KBM-7 (cell line): ENCODE results near the gene ZNF112.
A peak's percentile ranks its signal among the peaks of the same experiment; 100 is the strongest.
"Not testable (repeated sequence)": the region's sequence is repeated elsewhere in the genome, so short reads cannot be mapped to it uniquely, and the experiment has no call there.

Experiments
- DNase-seq: peaks from one replicate; pipeline ENCODE4 v3.0.0-alpha.2; 2015
- in situ Hi-C: fragments of 300-500 bp; cut with MboI; formaldehyde crosslinking; loops from 2 replicates; pipeline ENCODE4 v1.14.3; 2020; ENCODE audit warnings: low sequenced_read_pairs, low pct_unique_long_range_greater_than_20kb, mixed read lengths

ZNF112 gene

DNA sequence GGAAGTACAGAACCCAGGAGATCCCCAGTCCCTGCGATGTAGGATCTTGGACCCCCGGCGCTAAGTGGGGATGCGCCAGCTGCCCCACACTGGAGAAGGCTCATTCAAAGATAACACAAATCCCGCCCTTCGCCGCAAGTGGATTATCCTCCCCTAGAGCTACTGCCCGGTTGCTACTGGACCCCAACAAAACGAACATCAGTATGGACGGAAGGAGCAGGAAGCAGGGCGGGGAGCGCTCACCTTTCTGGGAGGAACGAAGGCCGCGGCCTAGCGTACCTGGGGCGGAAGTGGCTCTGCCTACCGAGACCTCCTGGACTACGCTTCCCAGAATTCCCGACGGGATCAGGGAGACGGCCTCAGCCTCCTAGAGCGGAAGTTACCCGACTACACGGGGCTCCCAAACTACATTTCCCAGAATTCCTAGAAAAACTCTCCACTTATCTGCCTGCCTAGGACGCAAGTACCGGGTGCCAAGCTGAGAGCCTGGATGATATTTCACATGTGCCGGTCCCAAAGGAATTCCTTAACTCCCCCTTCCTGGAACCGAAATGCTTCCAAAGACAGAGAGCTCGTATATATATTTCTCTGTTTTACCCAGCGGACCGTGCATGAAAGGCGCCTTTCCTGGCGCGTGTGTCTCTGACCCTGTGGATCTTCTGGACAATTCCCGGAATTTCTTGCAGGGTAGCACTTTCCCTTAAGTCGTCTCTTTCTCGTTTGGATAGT, at the start of gene ZNF112:
ZNF112 (minus strand) TSS at position 298 of the 729 bp plus-strand sequence. CDS start 16,141 bp downstream, outside the sequence.
- peak; percentile 96 for DNase-seq
- in situ Hi-C loops: no loop called here

DNA sequence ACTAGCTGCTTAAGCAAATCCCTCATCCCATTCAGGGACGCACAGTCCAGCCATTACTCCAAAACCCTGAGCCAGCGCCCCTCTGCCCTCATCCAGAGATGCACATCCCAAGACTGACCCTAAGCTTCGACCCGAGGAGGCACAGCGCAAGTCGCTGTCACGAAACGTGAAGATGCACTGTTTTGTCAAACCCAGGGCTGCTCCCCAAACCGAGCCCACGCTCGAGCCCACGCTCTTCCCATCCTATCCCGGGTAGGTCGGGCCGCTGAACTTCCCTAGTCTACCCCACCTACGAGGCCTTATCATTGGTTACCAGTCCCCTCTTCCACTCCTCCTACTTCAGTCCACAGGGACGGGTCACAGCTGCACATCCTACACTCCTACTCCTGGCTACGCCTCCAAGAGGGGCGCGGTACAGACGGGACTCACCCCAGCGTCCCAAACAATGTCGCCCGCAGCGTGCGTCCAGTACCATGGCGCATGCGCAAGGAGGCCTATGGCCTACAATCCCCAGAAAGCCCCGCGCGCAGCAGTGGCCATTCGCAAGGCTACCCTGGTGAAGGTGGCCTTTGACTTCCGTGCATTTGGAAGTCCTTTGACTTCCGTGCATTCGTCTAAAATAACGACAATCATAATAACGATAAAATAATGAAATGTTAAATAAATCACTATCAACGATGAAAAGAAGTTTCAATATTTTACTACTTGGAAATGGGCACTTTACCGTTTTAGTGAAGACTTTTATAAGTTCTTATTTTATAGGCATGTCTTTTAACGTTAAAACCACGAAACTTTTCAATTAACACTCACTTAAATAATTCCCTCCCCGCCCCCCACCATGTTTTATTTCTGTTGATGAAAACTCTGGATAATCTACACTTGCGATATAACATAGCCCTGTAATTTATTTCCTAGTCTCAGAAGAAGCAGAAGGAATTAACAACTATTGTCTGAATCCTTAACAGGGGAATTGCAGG, 44.9 kb upstream of the ZNF112 start, which contains the start of gene ZNF285:
ZNF285 (minus strand) TSS at position 470 of the 977 bp plus-strand sequence. CDS start 4,395 bp downstream, outside the sequence.
- in situ Hi-C loops: no loop called here
- no peak for DNase-seq

DNA sequence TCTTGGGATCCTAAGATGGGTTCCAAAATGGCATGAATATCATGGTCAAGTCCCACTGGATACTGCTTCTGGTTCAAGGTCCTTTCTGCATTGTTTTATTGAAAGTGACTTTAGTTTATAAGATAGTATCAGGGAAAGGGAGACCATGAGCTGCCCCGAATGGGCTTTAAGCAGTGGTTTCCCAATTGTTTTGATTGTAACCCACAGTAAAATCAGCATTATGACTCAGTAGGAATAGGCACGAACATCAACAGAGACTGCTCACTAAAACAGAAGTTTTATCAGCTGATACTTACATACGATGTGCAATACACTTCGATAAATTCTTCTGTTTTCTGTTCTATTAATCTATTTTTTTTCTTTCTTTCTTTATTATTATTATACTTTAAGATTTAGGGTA, 32.8 kb upstream of the ZNF112 start:
- in situ Hi-C loops, DNase-seq: not testable (repeated sequence)

DNA sequence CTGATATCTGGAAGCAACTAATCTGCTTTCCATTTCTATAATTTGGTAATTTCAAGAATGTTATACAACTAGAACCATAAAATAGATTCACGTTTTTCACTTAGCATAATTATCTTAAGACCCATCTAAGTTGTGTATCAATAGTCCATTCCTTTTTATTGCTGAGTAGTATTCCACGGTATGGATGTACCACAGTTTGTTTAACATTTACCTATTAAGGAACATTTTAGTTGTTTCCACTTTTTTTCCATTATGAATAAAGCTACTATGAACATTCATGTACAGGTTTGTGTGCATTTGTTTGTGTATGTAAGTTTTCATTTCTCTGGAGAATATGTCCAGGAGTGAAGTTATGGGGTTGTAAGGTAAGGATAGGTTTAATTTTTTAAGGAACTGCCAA, 18.3 kb upstream of the ZNF112 start:
- in situ Hi-C loops: no loop called here
- no peak for DNase-seq

DNA sequence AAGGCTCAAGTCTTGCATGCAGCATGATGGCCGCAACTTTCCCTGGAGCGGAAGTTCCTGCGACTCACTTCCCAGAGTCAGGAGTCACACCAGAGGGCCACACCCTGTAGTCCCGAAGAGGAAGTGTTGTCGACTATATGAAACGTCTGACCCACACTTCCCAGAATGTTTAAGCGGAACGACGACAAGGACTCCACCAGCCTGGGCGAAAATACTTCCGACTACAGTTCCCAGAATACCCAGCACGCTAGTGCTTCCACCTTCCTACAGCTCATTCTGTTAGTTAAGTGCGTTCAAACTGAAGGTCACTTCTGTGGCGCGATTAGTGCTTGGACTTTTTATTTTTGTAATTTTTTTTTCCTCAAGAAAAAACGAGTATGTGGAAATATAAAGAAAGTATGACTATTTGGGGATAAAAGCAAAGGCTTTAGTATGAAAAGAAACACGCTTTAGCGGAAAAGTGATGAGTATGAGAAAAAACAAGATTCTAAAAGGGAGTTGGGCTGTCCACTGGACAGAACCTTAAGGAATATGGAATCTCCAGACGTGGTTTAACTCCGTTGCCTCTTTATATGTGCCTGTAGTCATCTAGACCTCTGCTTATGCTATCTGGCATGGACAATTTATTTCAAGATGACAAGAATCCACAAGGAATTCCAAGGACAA, 15.5 kb upstream of the ZNF112 start:
- no peak for DNase-seq
- in situ Hi-C loops: no loop called here

DNA sequence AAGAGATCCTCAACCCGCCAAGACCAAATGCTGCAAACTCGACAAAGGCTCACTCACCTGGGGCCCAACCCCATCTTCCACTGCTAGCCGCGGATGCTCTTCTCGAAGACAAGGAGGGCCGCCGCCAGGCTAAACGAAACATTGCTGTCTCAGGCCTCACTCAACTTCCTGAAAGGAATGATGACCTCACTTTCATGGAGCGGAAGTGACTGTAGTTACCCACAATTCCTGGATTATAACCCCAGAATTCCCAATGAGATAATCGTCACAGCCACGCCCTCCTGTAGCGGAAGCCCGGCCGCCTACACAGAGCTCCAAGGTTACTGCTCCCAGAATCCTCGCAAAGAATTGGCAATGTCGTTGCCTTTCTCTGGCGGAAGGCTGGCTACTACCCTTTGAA, 10.5 kb upstream of the ZNF112 start:
- DNase-seq: no peak
- in situ Hi-C loops: no loop called here

DNA sequence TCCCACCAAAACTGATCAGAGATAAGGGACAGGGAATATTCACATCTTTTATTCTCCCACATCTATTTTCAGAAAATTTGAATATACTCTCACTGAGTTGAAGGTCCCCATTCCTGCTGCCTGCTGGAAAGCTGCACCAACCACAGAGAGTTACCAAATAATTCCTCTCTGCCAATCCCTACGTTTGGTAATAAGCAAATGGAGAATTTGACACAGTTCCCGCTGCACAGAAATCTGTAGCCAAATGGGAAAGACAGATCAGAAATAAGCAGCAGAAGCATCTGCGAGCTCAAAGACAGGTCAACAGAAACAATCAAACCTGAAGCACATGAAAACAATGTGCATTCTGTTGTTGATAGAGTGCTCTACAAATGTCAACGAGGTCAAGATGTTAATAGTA, 9.9 kb downstream of the ZNF112 start:
- DNase-seq: no peak

DNA sequence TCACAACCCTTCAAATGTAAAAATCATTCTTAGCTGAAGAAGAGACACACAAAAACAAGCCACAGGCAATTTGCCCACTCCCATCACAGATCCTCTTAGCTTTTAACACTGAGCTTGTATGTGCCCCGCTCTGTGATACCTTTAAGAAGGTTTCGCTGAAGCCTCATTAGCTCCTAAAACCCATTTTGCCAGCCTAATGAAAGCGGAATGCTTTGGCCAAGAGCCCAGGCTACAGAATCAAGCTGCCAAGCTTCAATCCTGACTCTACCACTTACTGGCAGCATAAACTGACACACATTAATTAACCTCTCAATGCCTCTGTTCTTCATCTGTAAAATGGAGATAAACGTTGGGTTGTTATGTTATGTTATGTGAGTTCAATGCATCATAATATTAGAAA, 10.5 kb downstream of the ZNF112 start:
- DNase-seq: no peak
- in situ Hi-C loops: no loop called here

More for the DNA sequence above, 9.9 kb downstream of the ZNF112 start:
- in situ Hi-C loops: no loop called here

DNA sequence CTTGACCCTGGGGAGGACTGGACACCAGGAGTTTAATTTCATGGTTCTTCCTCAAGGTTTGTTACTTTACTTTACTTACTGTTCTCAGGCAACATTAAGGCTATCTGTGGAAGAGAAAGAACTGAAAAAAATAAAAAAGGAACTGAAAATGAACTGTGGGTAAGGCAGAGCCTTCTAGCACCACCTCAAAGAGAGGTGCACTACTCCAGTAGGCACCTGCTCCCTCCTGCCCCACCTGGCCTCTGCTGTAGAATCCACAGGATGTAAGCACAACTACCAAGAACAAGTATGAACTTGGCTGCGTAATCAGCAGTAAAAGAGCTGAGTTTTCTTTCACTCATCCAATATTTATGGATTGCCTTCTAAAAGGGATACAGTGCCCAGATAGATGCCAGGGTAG, 12.2 kb downstream of the ZNF112 start:
- in situ Hi-C loops: no loop called here
- no peak for DNase-seq

DNA sequence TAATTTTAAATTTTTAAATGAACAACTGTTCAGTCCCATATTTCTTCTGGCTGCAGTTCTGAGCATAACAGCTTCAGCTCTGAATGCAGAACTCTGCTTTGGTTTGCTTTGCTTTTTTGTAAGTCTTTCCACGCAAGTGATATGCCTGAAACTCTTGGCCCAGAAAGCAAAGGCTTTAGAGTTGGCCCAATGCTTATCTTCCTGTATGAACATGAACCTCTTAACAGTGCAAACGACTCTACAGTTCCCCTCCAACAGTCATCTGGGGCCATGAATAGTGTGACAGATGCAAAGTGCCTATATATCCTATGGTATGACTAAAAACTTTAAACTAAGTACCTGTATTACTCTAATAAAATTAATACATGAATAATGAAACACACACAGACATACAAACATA, 14.7 kb downstream of the ZNF112 start:
- no peak for DNase-seq
- in situ Hi-C loops: no loop called here

DNA sequence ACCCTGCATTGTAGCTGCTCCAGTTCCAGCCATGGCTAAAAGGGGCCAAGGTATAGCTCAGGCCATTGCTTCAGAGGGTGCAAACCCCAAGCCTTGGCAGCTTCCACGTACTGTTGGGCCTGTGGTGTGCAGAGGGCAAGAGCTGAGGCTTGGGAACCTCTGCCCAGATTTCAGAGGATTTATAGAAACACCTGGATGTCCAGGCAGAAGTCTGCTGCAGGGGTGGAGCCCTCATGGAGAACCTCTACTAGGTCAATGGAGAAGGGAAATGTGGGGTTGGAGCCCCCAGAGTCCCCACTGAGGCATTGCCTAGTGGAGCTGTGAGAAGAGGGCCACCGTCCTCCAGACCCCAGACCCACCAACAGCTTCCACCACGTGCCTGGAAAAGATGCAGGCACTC, 21.8 kb downstream of the ZNF112 start:
- in situ Hi-C loops: not testable (repeated sequence)

DNA sequence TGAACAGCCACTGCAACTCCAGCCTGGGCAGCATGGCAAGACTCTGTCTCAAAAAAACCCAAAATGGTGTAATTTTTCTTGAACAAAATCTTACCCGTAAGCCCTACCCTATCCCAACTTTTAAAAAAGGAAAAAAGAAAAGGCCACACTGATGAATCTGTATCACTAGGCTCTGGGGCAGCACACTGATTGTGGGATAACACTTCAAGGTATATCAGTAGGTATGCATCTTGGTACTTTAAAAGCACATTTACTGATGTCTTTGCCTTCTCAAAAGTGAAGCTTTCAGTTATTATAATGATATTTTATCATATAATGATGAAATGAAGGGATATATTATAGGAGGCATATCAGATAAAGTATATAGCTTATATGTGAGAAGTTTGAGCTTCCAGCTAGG, 24.3 kb downstream of the ZNF112 start:
- in situ Hi-C loops: no loop called here
- DNase-seq: no peak

More for the DNA sequence above, 21.8 kb downstream of the ZNF112 start:
- not testable (repeated sequence) for DNase-seq

DNA sequence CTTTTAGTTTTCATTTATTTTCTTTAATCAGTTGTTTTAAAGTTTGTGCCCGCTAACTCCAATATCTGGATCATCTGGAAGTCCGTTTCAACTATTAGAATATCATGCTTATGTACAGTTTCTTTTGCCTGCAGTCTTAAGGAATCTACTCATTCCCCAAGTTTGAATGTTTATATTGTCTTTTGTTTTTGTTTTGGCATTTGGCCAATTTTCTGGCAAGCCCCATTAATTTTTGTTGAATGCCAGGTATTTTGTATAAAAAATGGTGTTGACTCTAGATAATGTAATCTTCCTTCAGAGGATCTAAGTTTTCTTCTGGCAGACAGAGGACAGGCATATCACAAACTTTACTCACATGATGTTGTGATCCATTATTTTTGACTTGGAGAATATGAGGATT, 40.6 kb downstream of the ZNF112 start:
- in situ Hi-C loops: no loop called here
- DNase-seq: no peak

DNA sequence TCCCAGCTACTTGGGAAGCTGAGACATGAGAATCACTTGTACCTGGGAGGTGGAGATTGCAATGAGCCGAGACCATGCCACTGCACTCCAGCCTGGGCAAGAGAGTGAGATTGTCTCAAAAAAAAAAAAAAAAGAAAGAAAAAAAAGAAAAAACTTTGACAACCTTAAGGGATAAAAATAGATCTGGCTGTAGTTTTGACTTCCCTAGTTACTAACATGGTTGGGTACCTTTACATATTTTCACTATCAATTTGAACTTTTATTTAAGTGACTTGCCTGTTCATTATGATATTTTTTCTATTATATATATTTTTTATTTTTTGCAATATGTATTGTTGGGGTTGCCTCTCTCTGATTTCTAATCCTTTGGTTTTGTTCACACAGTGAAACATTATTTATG, 43.2 kb downstream of the ZNF112 start:
- DNase-seq: no peak
- in situ Hi-C loops: no loop called here

DNA sequence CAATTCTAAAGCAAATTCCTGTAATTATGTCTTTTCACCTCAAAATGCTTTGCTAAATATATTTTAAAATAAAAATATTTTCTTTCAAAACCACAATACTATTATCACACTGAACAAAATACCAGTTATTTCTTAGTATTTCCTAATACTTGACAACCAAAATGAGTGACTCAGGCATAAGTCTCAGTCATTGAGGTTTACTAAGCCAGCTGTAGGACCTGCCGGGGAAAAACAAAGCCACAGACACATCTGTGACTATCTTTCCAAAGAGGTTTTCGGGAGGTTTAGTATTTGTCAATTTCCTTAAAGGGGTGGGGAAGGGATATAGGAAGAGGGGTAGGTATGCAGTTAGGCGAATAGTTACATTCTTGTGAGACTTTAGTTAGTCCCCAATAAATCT, 48.5 kb downstream of the ZNF112 start:
- in situ Hi-C loops: no loop called here
- DNase-seq: no peak

DNA sequence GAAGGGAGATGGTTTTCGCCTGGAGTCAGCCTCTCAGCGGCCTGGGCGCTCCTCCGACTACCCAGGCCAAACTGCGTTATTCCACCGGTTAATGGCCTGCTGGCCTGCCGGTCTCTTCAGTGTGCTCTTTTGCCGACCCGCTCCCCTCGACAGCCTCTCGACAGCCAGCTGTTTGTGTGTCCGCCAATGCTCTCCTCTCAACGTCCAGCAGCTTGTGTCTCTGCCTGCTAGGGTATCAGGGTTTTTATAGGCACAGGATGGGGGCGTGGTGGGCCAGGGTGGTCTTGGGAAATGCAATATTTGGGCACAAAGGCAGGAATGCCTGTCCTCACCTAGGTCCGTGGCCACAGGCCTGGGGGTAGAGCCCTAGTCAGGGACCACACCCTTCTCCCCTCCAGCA, 50.2 kb downstream of the ZNF112 start:
- in situ Hi-C loops: no loop called here
- no peak for DNase-seq

DNA sequence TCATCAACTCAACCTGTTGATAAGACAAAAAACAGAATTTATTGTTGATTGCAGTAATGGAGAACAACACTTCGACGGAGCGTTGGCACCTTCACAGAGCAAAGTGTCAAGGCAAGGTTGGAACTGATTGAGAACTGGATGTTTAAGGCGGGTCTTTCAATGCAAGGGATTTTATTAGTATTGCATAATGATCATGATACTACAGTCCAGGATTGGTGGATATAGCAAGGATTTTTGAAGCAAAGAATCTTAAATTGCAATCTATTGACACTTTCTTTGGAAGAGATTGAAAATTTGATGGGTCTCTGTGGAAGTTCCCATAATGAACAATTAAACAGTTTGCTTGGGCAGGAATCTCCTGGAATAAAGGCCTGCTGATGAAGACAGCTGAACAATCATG, 51.0 kb downstream of the ZNF112 start:
- no peak for DNase-seq
- in situ Hi-C loops: no loop called here

DNA sequence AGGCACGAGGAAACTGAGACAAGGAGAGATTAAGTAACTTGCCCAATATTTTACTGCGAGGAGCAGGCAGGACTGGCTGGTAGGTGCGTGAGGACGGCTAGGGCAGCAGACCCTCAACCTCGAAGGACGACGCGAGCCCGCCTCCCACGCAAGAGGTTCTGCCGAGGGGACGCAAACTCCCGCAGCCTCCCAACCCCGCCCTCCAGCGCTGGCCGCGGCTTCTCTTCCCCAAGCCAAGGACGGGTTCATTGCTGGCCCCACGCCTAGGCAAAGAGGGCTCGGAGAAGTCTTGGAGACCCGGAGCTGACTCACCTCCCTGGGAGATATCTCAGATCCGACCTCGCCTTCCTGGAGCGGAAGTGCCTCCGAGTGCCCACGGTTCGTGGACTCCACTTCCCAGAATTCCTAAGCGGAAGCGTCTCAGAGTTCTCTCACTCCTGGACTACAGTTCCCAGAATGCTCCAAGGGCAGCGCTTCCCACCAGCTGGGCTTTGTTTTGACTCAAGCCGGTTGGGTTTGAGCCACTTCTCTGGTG, 51.8 kb downstream of the ZNF112 start, which contains the start of gene ZNF235:
ZNF235 (minus strand) TSS at position 367 of the 535 bp plus-strand sequence. CDS start 1,621 bp downstream, outside the sequence.
- DNase-seq: peak; percentile 93
- in situ Hi-C loops: no loop called here

DNA sequence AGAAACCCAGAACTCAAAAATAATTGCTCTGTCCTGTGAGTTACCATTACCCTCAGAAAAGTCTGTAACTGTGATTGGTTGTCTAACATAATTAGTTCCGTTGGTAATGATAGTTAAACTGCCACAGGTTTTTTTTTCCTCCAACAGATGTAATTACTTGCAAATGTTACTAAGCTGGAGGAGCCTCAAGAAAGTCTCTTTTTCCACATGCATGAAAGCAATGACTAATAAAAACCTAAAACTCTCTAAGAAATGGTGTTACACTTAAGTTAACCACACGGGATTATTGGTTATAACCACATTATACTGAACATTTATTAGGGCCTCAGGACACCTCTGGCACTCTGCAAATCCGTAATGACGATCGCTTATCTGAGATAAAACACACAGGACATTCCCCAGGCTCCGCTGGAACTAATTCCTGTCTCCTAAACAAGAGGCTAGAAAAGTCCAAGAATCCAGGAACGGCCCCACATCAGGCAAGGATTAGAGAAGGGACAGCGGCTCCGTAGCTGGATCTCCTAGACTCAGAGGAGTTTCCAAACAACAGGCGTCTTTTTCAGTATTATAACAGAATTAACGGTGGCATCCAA, 52.4 kb downstream of the ZNF112 start:
- DNase-seq: no peak

More for the DNA sequence above, 52.4 kb downstream of the ZNF112 start:
- in situ Hi-C loops: no loop called here
